Nephron progenitor cell (in vitro differentiated cells): ENCODE measurements around the gene YIF1A.

Source experiments
- DNase-seq: peaks from one replicate; pipeline ENCODE4 v3.0.0; 2021
- H3K27ac Mint-ChIP-seq: 2 replicates; pipeline ENCODE4 v1.8.0; 2021; ENCODE audit warnings: mild to moderate bottlenecking, moderate library complexity, mixed read lengths
- H3K27me3 Mint-ChIP-seq: 2 replicates; pipeline ENCODE4 v1.8.0; 2021; ENCODE audit warnings: mild to moderate bottlenecking, low read depth, mixed read lengths; ENCODE audit not compliant: poor library complexity
- H3K36me3 Mint-ChIP-seq: 2 replicates; pipeline ENCODE4 v1.8.0; 2021; ENCODE audit warnings: low read depth, mixed read lengths
- H3K4me1 Mint-ChIP-seq: 2 replicates; pipeline ENCODE4 v1.8.0; 2021; ENCODE audit warnings: mixed read lengths
- H3K4me3 Mint-ChIP-seq: 2 replicates; pipeline ENCODE4 v1.8.0; 2021; ENCODE audit warnings: mild to moderate bottlenecking, moderate library complexity, mixed read lengths
- H3K9me3 Mint-ChIP-seq: 2 replicates; pipeline ENCODE4 v1.8.0; 2021; ENCODE audit warnings: mild to moderate bottlenecking, moderate library complexity, mixed read lengths
- CTCF ChIP-seq: fragments of 200-600 bp; sonication (generic); IDR thresholded peaks from 2 replicates; pipeline ENCODE4 v1.5.0; 2021; ENCODE audit warnings: antibody characterized with exemption

The YIF1A gene

DNA sequence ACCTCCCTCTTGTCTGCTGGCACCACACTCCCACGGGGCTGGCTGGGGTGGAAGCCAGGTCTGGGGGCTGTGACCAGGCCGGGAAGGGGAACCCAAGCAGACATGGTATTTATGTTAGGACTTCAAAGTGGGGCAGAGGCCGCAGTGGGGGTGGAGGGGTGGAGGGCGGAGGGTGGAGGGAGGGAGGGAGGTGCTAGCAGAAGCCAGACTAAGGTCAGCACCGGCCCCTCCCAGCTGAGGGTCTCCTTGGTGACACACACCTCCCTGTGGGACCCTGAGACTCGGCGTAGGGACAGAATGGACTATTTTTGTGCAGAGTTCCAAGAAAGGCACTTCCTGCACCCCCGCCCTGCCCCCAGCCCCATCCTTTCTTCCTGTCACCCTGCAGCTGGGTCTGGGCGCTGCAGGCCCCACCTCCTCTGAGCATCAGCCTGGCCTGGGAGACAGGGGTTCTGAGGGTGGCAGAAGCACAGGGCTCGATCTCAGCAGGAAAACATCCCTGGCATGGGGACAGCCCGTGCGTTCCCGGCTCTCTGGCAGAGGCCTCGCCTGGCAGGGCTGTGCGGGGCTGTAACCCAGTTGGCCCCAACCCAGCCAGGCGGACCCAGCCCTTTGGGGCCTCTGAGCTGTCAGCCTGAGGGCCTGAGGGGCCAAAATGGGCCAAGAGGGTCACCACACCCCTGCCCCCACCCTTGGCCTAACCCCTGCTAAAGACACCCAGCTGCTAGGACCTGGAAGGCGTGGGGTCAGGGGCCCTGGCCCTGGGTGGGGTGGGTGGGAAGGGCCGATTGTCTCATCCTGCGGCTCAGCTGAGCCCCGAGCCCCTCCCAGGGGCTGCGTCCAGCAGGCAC lies 37.5 kb upstream of the YIF1A start:
- Mint-ChIP-seq H3K4me1 (peaks cover 80% of the 10 kb centered on the region), H3K4me3 (peak overlapping the region; percentile 5), H3K9me3 (no peaks in the 10 kb centered on the region), H3K36me3 (no peaks in the 10 kb centered on the region), H3K27me3 (peaks cover 5% of the 10 kb centered on the region), H3K27ac (peak overlapping the region; percentile 17)
- peak; percentile 63 for DNase-seq
- no peak for TF ChIP-seq CTCF

DNA sequence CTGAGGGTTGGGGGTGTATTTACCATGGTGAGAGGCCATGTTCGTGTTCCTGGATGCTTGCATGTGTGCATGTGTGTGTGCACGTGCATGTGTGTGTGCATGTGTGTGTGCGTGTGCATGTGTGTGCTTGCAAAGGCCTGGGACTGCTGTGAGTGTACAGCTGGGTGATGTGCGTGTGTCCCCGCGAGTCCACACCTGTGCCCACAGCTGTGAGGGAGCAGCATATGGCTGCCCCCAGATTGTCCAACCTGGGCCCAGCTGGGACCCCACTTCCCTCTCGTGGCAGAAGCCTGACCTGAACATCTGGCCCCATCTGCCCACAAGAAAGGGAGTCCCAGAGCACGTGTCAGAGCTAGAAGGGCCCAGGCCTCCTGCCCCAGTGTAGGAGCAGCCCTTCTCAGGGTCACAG lies 36.3 kb upstream of the YIF1A start:
- H3K4me3 Mint-ChIP-seq, result peak overlapping the region; percentile 15
- DNase-seq, result no peak
- no peak overlapping the region for H3K27ac Mint-ChIP-seq
- H3K9me3 Mint-ChIP-seq, result peaks cover 1% of the 10 kb centered on the region
- H3K36me3 Mint-ChIP-seq, result no peaks in the 10 kb centered on the region
- no peak for TF ChIP-seq CTCF
- H3K27me3 Mint-ChIP-seq, result peaks cover 5% of the 10 kb centered on the region
- H3K4me1 Mint-ChIP-seq, result peaks cover 76% of the 10 kb centered on the region

DNA sequence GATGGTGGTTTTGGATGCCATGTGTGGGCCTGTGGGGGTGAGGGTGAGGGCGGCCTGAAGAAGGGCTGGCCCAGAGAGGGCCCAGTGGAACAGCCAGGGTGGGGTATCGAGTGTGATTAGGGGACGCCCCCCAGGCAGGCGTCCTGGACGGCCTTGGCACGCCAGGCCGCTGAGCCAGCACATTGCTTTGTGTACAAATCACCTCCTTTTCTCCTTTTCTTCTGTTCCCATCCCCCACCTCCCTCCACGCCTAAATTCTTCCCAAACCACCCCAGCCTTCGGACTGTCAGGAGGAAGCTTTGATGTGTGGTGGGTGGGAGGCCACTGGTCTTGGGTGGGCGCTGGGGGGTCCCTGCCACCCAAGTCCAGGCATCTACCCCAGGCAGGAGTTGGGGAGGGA lies 35.7 kb upstream of the YIF1A start:
- DNase-seq, result no peak
- H3K9me3 Mint-ChIP-seq, result peaks cover 8% of the 10 kb centered on the region
- peaks cover 75% of the 10 kb centered on the region for H3K4me1 Mint-ChIP-seq
- H3K4me3 Mint-ChIP-seq, result no peak overlapping the region
- H3K36me3 Mint-ChIP-seq, result no peaks in the 10 kb centered on the region
- H3K27me3 Mint-ChIP-seq, result peaks cover 5% of the 10 kb centered on the region
- H3K27ac Mint-ChIP-seq, result peak overlapping the region; percentile 71
- no peak for TF ChIP-seq CTCF

DNA sequence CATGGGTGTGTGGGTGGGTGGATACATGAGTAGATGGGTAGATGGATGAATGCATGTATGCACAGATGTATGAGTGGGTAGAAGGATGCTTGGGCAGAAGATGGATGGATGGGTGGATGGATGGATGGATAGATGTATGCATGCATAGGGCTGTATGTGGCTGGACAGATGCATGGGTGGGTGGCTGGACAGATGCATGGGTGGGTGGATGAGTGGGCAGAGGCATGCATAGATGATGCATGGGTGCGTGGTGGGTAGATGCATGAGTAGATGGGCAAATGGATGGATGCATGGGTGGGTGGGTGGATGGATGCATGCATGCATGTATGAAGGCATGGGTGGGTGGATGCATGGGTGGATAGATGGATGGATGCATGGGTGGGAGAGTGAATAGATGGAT lies 34.7 kb upstream of the YIF1A start:
- Mint-ChIP-seq H3K27ac (no peak overlapping the region), H3K9me3 (peaks cover 14% of the 10 kb centered on the region)

GRCh38 chr11:66322732-66323427 lies 33.9 kb upstream of the YIF1A start:
- Mint-ChIP-seq H3K4me3 (peak overlapping the region; percentile 30), H3K36me3 (no peaks in the 10 kb centered on the region), H3K27me3 (peaks cover 5% of the 10 kb centered on the region), H3K9me3 (peaks cover 16% of the 10 kb centered on the region), H3K4me1 (peaks cover 83% of the 10 kb centered on the region), H3K27ac (no peak overlapping the region)
- no peak for TF ChIP-seq CTCF
- DNase-seq, result no peak

More for the DNA sequence above, 34.7 kb upstream of the YIF1A start:
- Mint-ChIP-seq H3K4me3 (peak overlapping the region; percentile 9), H3K27me3 (peaks cover 5% of the 10 kb centered on the region), H3K4me1 (peaks cover 83% of the 10 kb centered on the region), H3K36me3 (no peaks in the 10 kb centered on the region)
- no peak for DNase-seq
- no peak for TF ChIP-seq CTCF
